K562 (cell line): ENCODE data around the gene CLDN12. TPM values are rescaled to one million over a fixed set of nuclear protein-coding genes. Genes with fewer than 3 reads are reported as not detected.

Source experiments
- ATAC-seq: fragments of 200-7000 bp; cut with Tn5 transposase; 3 replicates; pipeline ENCODE4 v1.9.1; 2020; ENCODE audit warnings: moderate library complexity
- Bru-seq: library from RNA; stranded (reverse); fragments of 400-500 nt; gene quantifications from one replicate; lab custom pipeline; 2021; lab: Mats Ljungman, UMichigan
- BruChase-seq, 2 experiments: library from RNA; stranded (reverse); fragments of 400-500 nt; gene quantifications; one replicate each; lab custom pipeline; 2021; lab: Mats Ljungman, UMichigan
- BruUV-seq: library from RNA; stranded (reverse); fragments of 400-500 nt; replicated peaks from 2 replicates; lab custom pipeline; 2021; lab: Mats Ljungman, UMichigan
- CTCF ChIA-PET: fragments of 300-600 bp; formaldehyde crosslinking; extraction: SDS; loops from one replicate; lab custom pipeline; 2021; ENCODE audit warnings: low intra/inter-chr PET ratio; lab: Yijun Ruan, JAX
- POLR2A ChIA-PET: fragments of 300-600, 350-650 bp; sonication (Branson Sonifier 250); formaldehyde crosslinking; extraction: SDS; loops from one replicate; lab custom pipeline; 2021; ENCODE audit warnings: antibody characterized with exemption, inconsistent platforms; lab: Yijun Ruan, JAX
- DNase-seq, 4 experiments: peaks; one replicate each; pipeline versions ENCODE4 v3.0.0 to v3.0.0-alpha.2; 2011 to 2018; ENCODE audit warnings: low spot score in 3 of 4, mixed read lengths in 3 of 4; ENCODE audit errors: extremely low read depth in 1 of 4
- FAIRE-seq: peaks from 2 replicates; lab custom pipeline; 2011; peaks lifted over from hg19 to GRCh38; lab: Jason Lieb, UNC
- H2AFZ ChIP-seq: 2 replicates; pipeline ENCODE4 v1.6.0; 2011; ENCODE audit warnings: low read depth, low read length, control low read depth, inconsistent platforms
- H3K27ac ChIP-seq: fragments of 200-600 bp; 3 replicates; pipeline ENCODE4 v1.8.0; 2011; ENCODE audit warnings: low read depth, mild to moderate bottlenecking, control low read depth, inconsistent platforms, low read length, moderate library complexity, mixed read lengths; ENCODE audit errors: extremely low read depth
- H3K27me3 ChIP-seq, 2 experiments: fragments of 300-600 bp in 1 of 2; 2 replicates in 1 of 2; 3 replicates in 1 of 2; pipeline versions ENCODE4 v1.6.0 to v1.8.0; 2011; ENCODE audit warnings: inconsistent platforms in 2 of 2, low read length in 2 of 2, mild to moderate bottlenecking in 1 of 2, mixed read lengths in 1 of 2, moderate library complexity in 1 of 2; ENCODE audit not compliant: control insufficient read depth in 2 of 2, insufficient read depth in 2 of 2
- H3K36me3 ChIP-seq: fragments of 300-600 bp; 3 replicates; pipeline ENCODE4 v1.8.0; 2011; ENCODE audit warnings: mild to moderate bottlenecking, low read length, inconsistent platforms; ENCODE audit not compliant: control insufficient read depth, insufficient read depth
- H3K4me1 ChIP-seq, 2 experiments: fragments of 200-600 bp in 1 of 2; replicated peaks in 1 of 2; 2 replicates in 1 of 2; 3 replicates in 1 of 2; pipeline versions ENCODE4 v1.5.1 to v1.8.0; 2011; ENCODE audit warnings: inconsistent platforms in 2 of 2, low read length in 2 of 2, mild to moderate bottlenecking in 1 of 2, mixed read lengths in 1 of 2, moderate library complexity in 1 of 2; ENCODE audit not compliant: control insufficient read depth in 2 of 2, insufficient read depth in 2 of 2
- H3K4me2 ChIP-seq: 2 replicates; pipeline ENCODE4 v1.6.1; 2011; ENCODE audit warnings: low read length, control low read depth, inconsistent platforms, mixed read lengths; ENCODE audit not compliant: insufficient read depth
- H3K4me3 ChIP-seq: fragments of 200-600 bp; sonication (generic), shearing (Covaris generic); 2 replicates; pipeline ENCODE4 v1.5.1; 2016; ENCODE audit warnings: control low read depth, inconsistent platforms
- H3K79me2 ChIP-seq: fragments of 200-600 bp; 3 replicates; pipeline ENCODE4 v1.8.0; 2011; ENCODE audit warnings: low read length, inconsistent platforms; ENCODE audit not compliant: control insufficient read depth, insufficient read depth
- H3K9ac ChIP-seq, 2 experiments: 2 replicates each; pipeline versions ENCODE4 v1.6.0 to v1.6.1; 2011; ENCODE audit warnings: low read depth in 2 of 2, low read length in 2 of 2, control low read depth in 1 of 2, inconsistent platforms in 1 of 2, mild to moderate bottlenecking in 1 of 2, mixed read lengths in 1 of 2; ENCODE audit not compliant: insufficient read depth in 1 of 2
- H3K9me1 ChIP-seq: one replicate; pipeline ENCODE4 v1.6.0; 2011; ENCODE audit warnings: inconsistent platforms, mild to moderate bottlenecking, low read length, moderate library complexity; ENCODE audit not compliant: control insufficient read depth, insufficient read depth
- H3K9me3 ChIP-seq: replicated peaks from 2 replicates; pipeline ENCODE4 v1.5.1; 2011; ENCODE audit warnings: low read depth, low read length, inconsistent platforms; ENCODE audit not compliant: control insufficient read depth, insufficient read depth
- H4K20me1 ChIP-seq: replicated peaks from 2 replicates; pipeline ENCODE4 v1.6.1; 2011; ENCODE audit warnings: low read length, inconsistent platforms, mixed read lengths; ENCODE audit not compliant: control insufficient read depth, insufficient read depth
- HCFC1 ChIP-seq: IDR thresholded peaks from 2 replicates; pipeline ENCODE4 v1.6.1; 2012; ENCODE audit warnings: low read depth, low read length, improper control_type of control experiment
- REST ChIP-seq, 2 experiments: fragments of 450-650 bp; formaldehyde crosslinking in 1 of 2; IDR thresholded peaks; 2 replicates each; pipeline versions ENCODE4 v1.4.0 to v1.6.1; 2014 to 2020; ENCODE audit warnings: mild to moderate bottlenecking in 2 of 2, borderline replicate concordance in 1 of 2, low read depth in 1 of 2
- WGBS: fragments of 100-300 bp; shearing (Covaris generic); methylation state at CpG from one replicate; pipeline ENCODE4 v1.1.6; 2016; ENCODE audit warnings: low coverage, mixed read lengths; ENCODE audit not compliant: insufficient coverage; ENCODE audit errors: missing lambda C conversion rate; 5-methylcytosine and 5-hydroxymethylcytosine counted together
- in situ Hi-C: fragments of 300-500 bp; cut with MboI; formaldehyde crosslinking; loops from 4 replicates; pipeline ENCODE4 v1.15.0; 2018; ENCODE audit warnings: inconsistent platforms, mixed read lengths
- intact Hi-C: fragments of 100-400 bp; cut with micrococcal nuclease; formaldehyde crosslinking; loops from 2 replicates; pipeline ENCODE4 v1.14.2; 2022
- long read RNA-seq, 3 experiments: library from polyadenylated mRNA in 2 of 3; library from RNA in 1 of 3; unstranded in 2 of 3; stranded (forward) in 1 of 3; transcript quantifications; one replicate each; pipeline ENCODE4 v2.0.0, GENCODE V29; 2019 to 2022
- polyA minus RNA-seq, 3 experiments: library from RNA; depleted of rRNA, polyadenylated mRNA; stranded (reverse); fragments of >200 nt; gene quantifications; 2 replicates each; pipeline ENCODE4 v1.2.3, GENCODE V29; 2011
- polyA plus RNA-seq, 8 experiments: library from polyadenylated mRNA; depleted of rRNA in 4 of 8; stranded (reverse) in 5 of 8; unstranded in 3 of 8; fragments of >200 nt; fragmentation: Nextera tagmentation in 2 of 8; fragmentation: Illumina TruSeq in 1 of 8; extraction: Ambion mirVana in 2 of 8; extraction: Trizol in 1 of 8; gene quantifications; 2 replicates each; pipeline versions ENCODE4 v1.2.1 to v1.2.3, GENCODE V29; 2011 to 2014; ENCODE audit warnings: inconsistent platforms in 1 of 8, missing spikeins in 1 of 8
- total RNA-seq, 7 experiments: library from RNA; depleted of rRNA in 6 of 7; stranded (reverse); fragments of >200 nt in 6 of 7; fragmentation: Illumina TruSeq in 2 of 7; extraction: Trizol in 2 of 7; gene quantifications; 2 replicates each; pipeline versions ENCODE4 v1.2.1 to v1.2.3, GENCODE V29; 2011 to 2021; ENCODE audit warnings: low replicate concordance in 1 of 7
- TF ChIP-seq, protein P1 (sequence below): fragments of 250-450 bp; sonication (Bioruptor Pico); IDR thresholded peaks from 2 replicates; pipeline ENCODE4 v1.8.0; 2021; ENCODE audit warnings: mild to moderate bottlenecking, moderate library complexity

Gene CLDN12
- 63.5 and 77.1 TPM in 2 replicates for total RNA-seq (2011; cell fraction: chromatin; rRNA removed; ENCODE audit: low replicate concordance)
- total RNA-seq (2011; cell fraction: nucleolus; rRNA removed): 27.8 and 34.3 TPM in 2 replicates
- 67.9 and 96.9 TPM in 2 replicates for total RNA-seq (2011; cell fraction: nucleoplasm; rRNA removed)
- total RNA-seq (2014; rRNA removed) (5.8 and 7.1 TPM in 2 replicates), total RNA-seq (2014; rRNA removed; fragmentation: Illumina TruSeq; extraction: Trizol) (15.3 and 16.1 TPM in 2 replicates), total RNA-seq (2015; rRNA removed; fragmentation: Illumina TruSeq; extraction: Trizol) (12.5 and 12.8 TPM in 2 replicates), total RNA-seq (2021) (14.3 and 15.1 TPM in 2 replicates), polyA plus RNA-seq (2011; rRNA removed) (36.6 and 42.2 TPM in 2 replicates), polyA plus RNA-seq (2014; fragmentation: Illumina TruSeq; extraction: Trizol) (12.9 and 15.8 TPM in 2 replicates), polyA plus RNA-seq (2014; fragmentation: Nextera tagmentation; extraction: Ambion mirVana) (10 to 100 TPM; 17.5 to 18.0 TPM), polyA plus RNA-seq (2014; rRNA removed) (12.7 and 13.5 TPM in 2 replicates), polyA minus RNA-seq (2011; rRNA and poly(A)+ RNA removed) (37.3 and 64.1 TPM in 2 replicates), Bru-seq, nascent RNA (percentile 74 among the genes with signal in this experiment), BruChase-seq, experiment 1, labeled RNA remaining after a 2-hour chase (percentile 91 among the genes with signal in this experiment), BruChase-seq, experiment 2, labeled RNA remaining after a 6-hour chase (percentile 94 among the genes with signal in this experiment)
- 34.7 and 40.8 TPM in 2 replicates for polyA plus RNA-seq (2011; cell fraction: cytosol; rRNA removed)
- polyA plus RNA-seq (2011; cell fraction: nucleus; rRNA removed): 70.0 and 111 TPM in 2 replicates
- 9.5 and 14.2 TPM in 2 replicates for polyA plus RNA-seq (2012)
- 10.3 and 17.0 TPM in 2 replicates for polyA minus RNA-seq (2011; cell fraction: cytosol; rRNA and poly(A)+ RNA removed)
- 29.5 and 30.5 TPM in 2 replicates for polyA minus RNA-seq (2011; cell fraction: nucleus; rRNA and poly(A)+ RNA removed)
- long read RNA-seq, experiment 1, transcript CLDN12-203 (3 exons, 3,488 nt): minor isoform, 6 of 108 reads
- long read RNA-seq, experiment 1, transcript CLDN12-201 (3 exons, 3,565 nt): major isoform, 42 of 108 reads
- long read RNA-seq, experiment 1, partial matches to known transcripts: 27 of 108 reads
- long read RNA-seq, experiment 1, other reads (novel, unspliced or antisense): 29 of 108 reads
- long read RNA-seq, experiment 2, partial matches to known transcripts: 0 of 10 reads
- long read RNA-seq, experiment 2, other reads (novel, unspliced or antisense): 10 of 10 reads
- long read RNA-seq, experiment 3, partial matches to known transcripts: 0 of 6 reads
- long read RNA-seq, experiment 3, other reads (novel, unspliced or antisense): 1 of 6 reads

GRCh38 chr7:90403174-90404113, at the start of gene CLDN12:
TSS of gene CLDN12 (plus strand) at chr7:90403461. CDS start at chr7:90412677, 9,216 bp downstream.
- in situ Hi-C loops: loop anchor here (5.0 kb wide), 1 partner anchor 56 kb away; the partner anchor contains the start of gene GTPBP10
- Histone ChIP-seq H3K36me3 (peaks cover 21% of the 10 kb centered on the region), H2AFZ (peak within 1 kb of the TSS; percentile 81), H3K79me2 (peaks cover 6% of the 10 kb centered on the region; the same call in 2 of the 3 replicates), H3K9me3 (no peaks in the 10 kb centered on the region), H3K4me1 (peaks cover 3 to 6% of the 10 kb centered on the region in 2 experiments; a peak in 3 of 5 replicates), H3K4me2 (peak within 1 kb of the TSS; percentile 86), H3K9me1 (no peaks in the 10 kb centered on the region), H3K4me3 (peak within 1 kb of the TSS; percentile 44), H3K9ac (peak within 1 kb of the TSS; percentile 66 to 90), H3K27ac (peak within 1 kb of the TSS; percentile 68), H4K20me1 (no peaks in the 10 kb centered on the region), H3K27me3 (no peaks in the 10 kb centered on the region)
- BruUV-seq: TSS peak; percentile 83
- ChIA-PET POLR2A (interaction anchor here (0.7 kb wide), 2 partner anchors 52 to 91 kb away, joined by 3 read pairs; no protein-coding TSS in a partner anchor), CTCF (no interaction called here)
- intact Hi-C loops: loop anchor here (1.0 to 5.0 kb wide), 3 partner anchors 57 to 156 kb away; partner anchors contain the start of genes CFAP69 and GTPBP10
- DNase-seq (peak; percentile 79 to 95 (median 86)), ATAC-seq (peak; percentile 99), FAIRE-seq (peak; percentile 95)
- under 1% methylated on average over 32 of the region's 35 CpGs for WGBS
- TF ChIP-seq HCFC1: peak; percentile 93
- TF ChIP-seq, protein P1, sequence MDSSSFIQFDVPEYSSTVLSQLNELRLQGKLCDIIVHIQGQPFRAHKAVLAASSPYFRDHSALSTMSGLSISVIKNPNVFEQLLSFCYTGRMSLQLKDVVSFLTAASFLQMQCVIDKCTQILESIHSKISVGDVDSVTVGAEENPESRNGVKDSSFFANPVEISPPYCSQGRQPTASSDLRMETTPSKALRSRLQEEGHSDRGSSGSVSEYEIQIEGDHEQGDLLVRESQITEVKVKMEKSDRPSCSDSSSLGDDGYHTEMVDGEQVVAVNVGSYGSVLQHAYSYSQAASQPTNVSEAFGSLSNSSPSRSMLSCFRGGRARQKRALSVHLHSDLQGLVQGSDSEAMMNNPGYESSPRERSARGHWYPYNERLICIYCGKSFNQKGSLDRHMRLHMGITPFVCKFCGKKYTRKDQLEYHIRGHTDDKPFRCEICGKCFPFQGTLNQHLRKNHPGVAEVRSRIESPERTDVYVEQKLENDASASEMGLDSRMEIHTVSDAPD: 0 out of 2 replicates have a peak, but pooled peaks have one; percentile 54
- peak; percentile 49 for TF ChIP-seq REST (IDR thresholded peaks at IDR 0.05; ENCODE audit: borderline replicate concordance)
- TF ChIP-seq REST (CRISPR knock-in tag; IDR thresholded peaks at IDR 0.05; ENCODE audit: low read depth): 0 out of 2 replicates have a peak, but pooled peaks have one; percentile 53
